Omental fat pad (tissue), 4 donors: Measurements from ENCODE around the gene NIBAN1. TPM values are rescaled to one million over a fixed set of nuclear protein-coding genes. Genes with fewer than 3 reads are reported as not detected.

Experiments used
- ATAC-seq: fragments of 150-250 bp; one replicate; pipeline ENCODE4 v1.9.1; 2016; ENCODE audit warnings: mild to moderate bottlenecking, moderate library complexity; ENCODE audit not compliant: low FRiP score
- DNase-seq: peaks from one replicate; pipeline ENCODE4 v3.0.0-alpha.2; 2019; ENCODE audit warnings: low spot score
- total RNA-seq, 4 donors: library from RNA; depleted of rRNA; stranded (reverse); fragments of >200 nt; gene quantifications; one replicate each; pipeline ENCODE4 v1.1.0, GENCODE V29; 2016
- TF ChIP-seq, protein P1 (sequence below), 3 donors: fragments of 450-650 bp; IDR thresholded peaks; one replicate each; pipeline ENCODE4 v1.5.1; 2016 to 2017; ENCODE audit warnings: antibody characterized with exemption in 3 of 3, mild to moderate bottlenecking in 3 of 3, moderate library complexity in 2 of 3

NIBAN1 gene
- total RNA-seq, 4 donors from 2014 or later: 10.7 to 34.7 (median 15.8) TPM

DNA sequence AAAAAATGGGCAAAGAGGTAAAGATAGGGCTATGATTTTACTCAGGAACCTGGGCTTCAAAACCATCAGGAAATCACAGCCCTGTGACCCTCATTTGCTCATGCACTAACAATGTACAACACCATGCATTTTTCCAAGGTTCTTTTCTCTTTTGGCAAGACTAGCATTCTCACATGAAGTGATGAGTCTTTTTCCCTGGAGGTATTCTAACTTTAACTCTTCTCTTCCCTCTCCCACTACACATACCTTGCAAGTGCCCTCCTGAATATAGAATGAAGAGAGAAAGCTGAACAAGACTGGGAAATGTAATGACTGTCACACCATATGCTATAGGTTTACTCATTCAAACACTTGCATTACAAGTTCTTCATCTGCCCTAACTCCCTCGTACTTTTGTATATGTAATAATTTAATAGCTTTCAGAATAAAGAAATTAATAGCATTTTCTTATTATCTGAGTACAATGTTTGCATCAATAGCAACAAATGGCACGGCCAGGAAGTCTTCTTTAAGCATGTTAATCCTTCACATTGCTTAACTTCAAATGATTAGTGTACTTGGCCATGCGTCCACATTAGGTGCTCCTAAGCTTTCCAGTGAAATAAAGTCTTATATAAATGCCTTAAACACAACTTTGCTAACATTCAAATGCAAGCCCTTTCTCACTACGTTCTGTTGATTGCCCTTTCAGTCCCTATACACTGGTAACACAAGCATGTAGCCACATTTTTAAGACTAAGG lies 1.8 kb downstream of the NIBAN1 start:
- ATAC-seq (no peak), DNase-seq (no peak)
- TF ChIP-seq, protein P1, sequence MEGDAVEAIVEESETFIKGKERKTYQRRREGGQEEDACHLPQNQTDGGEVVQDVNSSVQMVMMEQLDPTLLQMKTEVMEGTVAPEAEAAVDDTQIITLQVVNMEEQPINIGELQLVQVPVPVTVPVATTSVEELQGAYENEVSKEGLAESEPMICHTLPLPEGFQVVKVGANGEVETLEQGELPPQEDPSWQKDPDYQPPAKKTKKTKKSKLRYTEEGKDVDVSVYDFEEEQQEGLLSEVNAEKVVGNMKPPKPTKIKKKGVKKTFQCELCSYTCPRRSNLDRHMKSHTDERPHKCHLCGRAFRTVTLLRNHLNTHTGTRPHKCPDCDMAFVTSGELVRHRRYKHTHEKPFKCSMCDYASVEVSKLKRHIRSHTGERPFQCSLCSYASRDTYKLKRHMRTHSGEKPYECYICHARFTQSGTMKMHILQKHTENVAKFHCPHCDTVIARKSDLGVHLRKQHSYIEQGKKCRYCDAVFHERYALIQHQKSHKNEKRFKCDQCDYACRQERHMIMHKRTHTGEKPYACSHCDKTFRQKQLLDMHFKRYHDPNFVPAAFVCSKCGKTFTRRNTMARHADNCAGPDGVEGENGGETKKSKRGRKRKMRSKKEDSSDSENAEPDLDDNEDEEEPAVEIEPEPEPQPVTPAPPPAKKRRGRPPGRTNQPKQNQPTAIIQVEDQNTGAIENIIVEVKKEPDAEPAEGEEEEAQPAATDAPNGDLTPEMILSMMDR (IDR thresholded peaks at IDR 0.05): no peak

DNA sequence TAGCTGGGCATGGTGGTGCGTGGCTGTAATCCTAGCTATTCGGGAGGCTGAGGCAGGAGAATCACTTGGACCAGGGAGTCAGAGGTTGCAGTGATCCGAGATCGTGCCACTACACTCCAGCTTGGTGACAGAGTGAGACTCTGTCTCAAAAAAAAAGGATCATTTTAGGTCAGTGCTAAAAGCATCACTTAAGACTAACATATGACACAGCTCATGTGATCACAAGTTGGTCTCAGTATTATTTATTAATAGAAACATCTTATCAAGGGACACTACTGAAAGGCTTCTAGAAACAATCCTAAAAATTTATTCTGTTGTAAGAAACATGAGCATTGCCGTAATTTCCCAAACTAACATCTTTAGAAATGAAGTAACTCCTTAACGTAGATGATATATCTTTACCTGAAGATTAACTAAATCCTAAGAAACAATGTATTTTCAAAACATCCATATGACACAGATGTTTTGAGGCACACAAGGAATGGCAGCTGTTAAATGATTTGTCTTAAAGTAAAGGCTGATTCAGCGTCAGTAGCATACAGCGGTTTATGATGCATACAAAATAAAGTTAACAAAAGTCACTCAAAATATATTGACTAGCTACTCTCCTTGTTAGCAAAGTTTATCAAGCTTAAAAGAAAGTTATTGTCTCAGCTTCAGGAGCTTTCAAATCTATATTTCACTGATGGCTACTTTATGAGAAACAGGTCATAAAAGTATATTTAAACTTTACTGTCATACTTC lies 2.6 kb downstream of the NIBAN1 start:
- DNase-seq (no peak), ATAC-seq (no peak)
- TF ChIP-seq, protein P1 (IDR thresholded peaks at IDR 0.05): no peak

DNA sequence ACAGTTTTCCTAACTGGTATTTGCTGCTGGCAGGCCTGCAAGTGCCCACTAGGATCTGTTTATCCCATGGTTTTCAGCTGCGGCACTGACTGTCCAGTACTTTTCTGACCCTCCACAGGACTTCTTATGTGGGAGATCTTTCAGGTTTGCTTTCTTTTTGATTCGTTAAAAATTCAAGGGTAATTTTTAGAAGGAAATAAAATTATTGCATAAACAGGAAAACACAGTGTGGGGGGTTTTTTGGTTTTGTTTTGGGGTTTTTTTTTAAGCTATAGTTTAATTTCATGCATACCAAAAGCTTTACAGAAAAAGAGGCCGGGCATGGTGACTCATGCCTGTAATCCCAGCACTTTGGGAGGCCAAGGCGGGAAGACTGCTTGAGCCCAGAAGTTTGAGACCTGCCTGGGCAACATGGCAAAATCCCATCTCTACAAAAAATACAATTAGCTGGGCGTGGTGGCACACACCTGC lies 3.6 kb downstream of the NIBAN1 start:
- DNase-seq (no peak), ATAC-seq (no peak)
- TF ChIP-seq, protein P1 (IDR thresholded peaks at IDR 0.05): no peak

DNA sequence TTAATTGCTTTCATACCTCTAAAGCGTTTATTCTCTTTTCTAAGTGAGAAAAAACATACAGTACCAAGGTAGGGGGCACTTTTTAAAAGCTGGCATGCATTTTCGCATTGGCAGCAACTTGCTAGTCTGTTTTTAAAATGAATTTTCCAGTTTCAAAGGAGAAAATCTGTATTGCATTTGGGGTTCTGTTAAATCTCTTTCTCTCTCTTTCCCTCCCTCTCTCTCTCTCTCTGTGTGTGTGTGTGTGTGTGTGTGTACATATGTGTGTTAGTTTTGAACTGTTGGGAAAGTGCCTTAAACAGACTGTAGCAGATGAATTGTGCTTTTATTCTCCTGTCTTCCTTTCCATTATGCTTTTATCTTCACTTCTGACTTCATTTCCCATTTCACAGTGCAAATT lies 7.3 kb downstream of the NIBAN1 start:
- TF ChIP-seq, protein P1 (IDR thresholded peaks at IDR 0.05): no peak
- DNase-seq (no peak), ATAC-seq (no peak)

DNA sequence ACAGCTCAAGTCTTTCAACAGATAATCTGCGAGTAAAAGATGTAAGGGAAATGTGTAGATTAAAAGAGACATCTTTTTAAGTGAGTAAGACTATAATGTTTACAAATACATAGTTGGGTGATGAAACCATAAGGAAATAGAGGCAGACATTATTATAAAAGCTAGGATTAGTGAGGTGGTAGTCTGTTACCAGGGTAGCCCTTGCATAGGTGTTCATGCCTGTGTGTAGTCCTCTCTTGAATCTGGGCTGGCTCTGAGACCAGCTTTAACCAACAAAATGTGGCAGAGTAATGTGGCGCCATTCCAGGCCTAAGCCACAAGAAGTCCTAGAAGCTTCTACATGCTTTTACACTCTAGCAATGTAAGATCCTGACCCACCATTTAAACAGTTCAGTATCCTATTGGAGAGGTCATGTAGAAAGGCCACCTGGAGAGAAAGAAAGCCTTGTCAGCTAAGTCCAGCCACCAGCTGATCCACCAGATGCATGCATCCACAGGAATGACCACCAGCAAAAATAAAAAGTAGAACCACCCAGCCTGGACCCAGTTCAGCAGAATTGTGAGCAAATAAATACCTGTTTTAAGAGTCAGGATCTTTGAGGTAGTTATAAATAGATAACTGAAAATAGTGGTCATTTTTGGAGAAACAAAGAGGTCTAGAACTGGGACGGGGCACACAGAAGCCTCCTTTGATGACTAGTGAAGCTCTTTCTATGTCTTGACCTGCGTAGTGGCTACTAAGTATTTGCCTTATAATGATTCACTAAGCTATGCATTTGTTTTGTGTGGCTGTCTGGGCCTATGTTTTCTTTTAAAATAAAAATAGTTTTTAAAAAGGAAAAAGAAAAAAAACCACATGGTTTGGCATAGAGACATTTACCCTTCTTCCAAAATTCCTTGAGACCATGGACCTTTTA lies 8.1 kb downstream of the NIBAN1 start:
- TF ChIP-seq, protein P1 (IDR thresholded peaks at IDR 0.05): no peak

DNA sequence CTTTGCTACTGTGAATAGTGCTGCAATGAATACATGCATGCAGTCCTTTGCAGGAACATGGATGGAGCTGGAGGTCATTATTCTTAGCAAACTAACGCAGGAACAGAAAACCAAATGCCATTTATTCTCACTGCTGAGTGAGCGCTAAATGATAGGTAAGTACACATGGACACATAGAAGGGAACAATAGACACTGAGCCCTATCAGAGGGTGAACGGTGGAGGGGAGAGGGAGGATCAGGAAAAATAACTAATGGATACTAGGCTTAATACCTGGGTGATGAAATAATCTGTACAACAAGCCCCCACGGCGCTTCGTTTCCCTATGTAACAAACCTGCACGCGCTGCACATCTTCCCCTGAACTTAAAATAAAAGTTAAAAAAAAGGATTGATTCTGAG lies 8.9 kb downstream of the NIBAN1 start:
- ATAC-seq: no peak
- DNase-seq: no peak
- TF ChIP-seq, protein P1 (IDR thresholded peaks at IDR 0.05): no peak

More for the DNA sequence above, 8.1 kb downstream of the NIBAN1 start:
- DNase-seq (no peak), ATAC-seq (no peak)
